GM21390 (cell line): ENCODE data around the gene GRIN2C.

Experiments used
- ATAC-seq: cut with Tn5 transposase; IDR thresholded peaks from one replicate; pipeline ENCODE4 v1.9.1; 2021; ENCODE audit not compliant: unreplicated experiment

The GRIN2C gene

GRCh38 chr17:74864866-74865395, 5.2 kb upstream of the GRIN2C start:
- no peak for ATAC-seq

GRCh38 chr17:74864297-74864865, 4.7 kb upstream of the GRIN2C start:
- no peak for ATAC-seq

- ATAC-seq: no peak
Measured at GRCh38 chr17:74863420-74864296, 4.0 kb upstream of the GRIN2C start.

- no peak for ATAC-seq
Measured at GRCh38 chr17:74862919-74863318, 3.2 kb upstream of the GRIN2C start.

- no peak for ATAC-seq
Measured at GRCh38 chr17:74862108-74862901, 2.6 kb upstream of the GRIN2C start.

GRCh38 chr17:74861662-74862107, 2.0 kb upstream of the GRIN2C start:
- ATAC-seq: no peak

GRCh38 chr17:74860872-74861661, 1.4 kb upstream of the GRIN2C start:
- no peak for ATAC-seq

GRCh38 chr17:74860229-74860871, 665 bp upstream of the GRIN2C start:
- no peak for ATAC-seq

- no peak for ATAC-seq
Measured at GRCh38 chr17:74858672-74859458, 820 bp downstream of the GRIN2C start.

- no peak for ATAC-seq
Measured at GRCh38 chr17:74857191-74857590, 2.5 kb downstream of the GRIN2C start.

GRCh38 chr17:74856112-74856511, 3.6 kb downstream of the GRIN2C start:
- ATAC-seq: no peak

GRCh38 chr17:74855323-74855722, 4.4 kb downstream of the GRIN2C start:
- no peak for ATAC-seq

GRCh38 chr17:74854792-74855191, 4.9 kb downstream of the GRIN2C start:
- no peak for ATAC-seq

- ATAC-seq: no peak
Measured at GRCh38 chr17:74853669-74854068, 6.0 kb downstream of the GRIN2C start.

GRCh38 chr17:74853048-74853397, 6.7 kb downstream of the GRIN2C start:
- ATAC-seq: no peak

GRCh38 chr17:74852237-74853047, 7.2 kb downstream of the GRIN2C start:
- ATAC-seq: no peak

- ATAC-seq: no peak
Measured at GRCh38 chr17:74851612-74852236, 8.0 kb downstream of the GRIN2C start.

GRCh38 chr17:74850914-74851313, 8.8 kb downstream of the GRIN2C start:
- no peak for ATAC-seq
